Hypothalamus (tissue), 51 donors: ENCODE data around the gene VGLL2.

Experiments used
- DNase-seq, 51 donors: peaks; one replicate each; lab custom pipeline; 2025; lab: John Stamatoyannopoulos, UW

Gene VGLL2

GRCh38 chr6:117311726-117312125 is 46.4 kb downstream of the VGLL2 start:
- DNase-seq, result no peak

GRCh38 chr6:117317261-117317660 is 51.9 kb downstream of the VGLL2 start:
- no peak for DNase-seq
